WTC11 (cell line): ENCODE results near the gene TBCEL. TPM values are rescaled to one million over a fixed set of nuclear protein-coding genes. Genes with fewer than 3 reads are reported as not detected.
A peak's percentile ranks its signal among the peaks of the same experiment; 100 is the strongest.

Source experiments
- ATAC-seq: fragments of 200-7000 bp; cut with Tn5 transposase; 2 replicates; pipeline ENCODE4 v1.10.0; 2021; ENCODE audit warnings: mild to moderate bottlenecking, moderate library complexity
- CTCF ChIA-PET: fragments of 300-600 bp; sonication (Branson Sonifier 250); formaldehyde crosslinking; loops from one replicate; lab custom pipeline; 2021; ENCODE audit warnings: antibody characterized with exemption; lab: Charles Lee
- POLR2A ChIA-PET: fragments of 350-600 bp; sonication (Branson Sonifier 250); formaldehyde crosslinking; loops from one replicate; lab custom pipeline; 2021; ENCODE audit warnings: antibody characterized with exemption; lab: Charles Lee
- DNase-seq: peaks from one replicate; pipeline ENCODE4 v3.0.0; 2021; ENCODE audit warnings: low spot score
- H3K27ac Mint-ChIP-seq: 2 replicates; pipeline ENCODE4 v1.8.0; 2021; ENCODE audit warnings: mixed read lengths
- H3K27me3 Mint-ChIP-seq: 2 replicates; pipeline ENCODE4 v1.8.0; 2021; ENCODE audit warnings: low read depth, mild to moderate bottlenecking, moderate library complexity, mixed read lengths
- H3K36me3 Mint-ChIP-seq: 2 replicates; pipeline ENCODE4 v1.8.0; 2021; ENCODE audit warnings: mixed read lengths
- H3K4me1 Mint-ChIP-seq: 2 replicates; pipeline ENCODE4 v1.8.0; 2022; ENCODE audit warnings: mixed read lengths
- H3K4me3 Mint-ChIP-seq: 2 replicates; pipeline ENCODE4 v1.8.0; 2021; ENCODE audit warnings: mild to moderate bottlenecking, moderate library complexity, mixed read lengths
- H3K9me3 Mint-ChIP-seq: 2 replicates; pipeline ENCODE4 v1.8.0; 2021; ENCODE audit warnings: mixed read lengths
- CBFB ChIP-seq: sonication (generic); formaldehyde crosslinking; IDR thresholded peaks from 2 replicates; pipeline ENCODE4 v1.8.1; 2022; ENCODE audit warnings: mild to moderate bottlenecking, low read depth, missing genetic modification reagents
- FOXJ3 ChIP-seq: sonication (generic); formaldehyde crosslinking; IDR thresholded peaks from 2 replicates; pipeline ENCODE4 v1.9.0; 2021; ENCODE audit warnings: missing genetic modification reagents, mild to moderate bottlenecking, borderline replicate concordance
- FOXP1 ChIP-seq: sonication (generic); formaldehyde crosslinking; IDR thresholded peaks from 2 replicates; pipeline ENCODE4 v1.8.0; 2022; ENCODE audit warnings: missing genetic modification reagents, mild to moderate bottlenecking, moderate library complexity, borderline replicate concordance
- GTF2I ChIP-seq: fragments of 250-450 bp; sonication (Bioruptor Pico); conservative IDR thresholded peaks from 2 replicates; pipeline ENCODE4 v1.4.0; 2021; ENCODE audit warnings: mild to moderate bottlenecking
- NR1H2 ChIP-seq: sonication (generic); formaldehyde crosslinking; IDR thresholded peaks from 2 replicates; pipeline ENCODE4 v1.9.0; 2021; ENCODE audit warnings: mild to moderate bottlenecking, moderate library complexity, missing genetic modification reagents
- RORB ChIP-seq: fragments of 250-450 bp; sonication (Bioruptor Pico); IDR thresholded peaks from 2 replicates; pipeline ENCODE4 v1.9.0; 2021; ENCODE audit warnings: mild to moderate bottlenecking
- SMAD3 ChIP-seq: sonication (generic); formaldehyde crosslinking; IDR thresholded peaks from 2 replicates; pipeline ENCODE4 v1.8.0; 2022; ENCODE audit warnings: missing genetic modification reagents, mild to moderate bottlenecking, borderline replicate concordance
- SOX15 ChIP-seq: fragments of 250-450 bp; sonication (Bioruptor Pico); IDR thresholded peaks from 2 replicates; pipeline ENCODE4 v1.9.0; 2021; ENCODE audit warnings: mild to moderate bottlenecking
- TEAD4 ChIP-seq: sonication (generic); formaldehyde crosslinking; IDR thresholded peaks from 2 replicates; pipeline ENCODE4 v1.8.0; 2022; ENCODE audit warnings: mild to moderate bottlenecking, missing genetic modification reagents
- ZNF232 ChIP-seq: sonication (generic); formaldehyde crosslinking; IDR thresholded peaks from 2 replicates; pipeline ENCODE4 v1.8.0; 2022; ENCODE audit warnings: mild to moderate bottlenecking, missing genetic modification reagents
- ZNF532 ChIP-seq: fragments of 250-450 bp; sonication (Bioruptor Pico); IDR thresholded peaks from 2 replicates; pipeline ENCODE4 v1.9.0; 2021; ENCODE audit warnings: mild to moderate bottlenecking, borderline replicate concordance
- total RNA-seq: library from RNA; stranded (reverse); gene quantifications from 3 replicates; pipeline ENCODE4 v1.2.3, GENCODE V29; 2021
- TF ChIP-seq, protein P1 (sequence below): fragments of 250-450 bp; sonication (Bioruptor Pico); IDR thresholded peaks from 2 replicates; pipeline ENCODE4 v2.1.2; 2022; ENCODE audit warnings: mild to moderate bottlenecking, moderate library complexity
- TF ChIP-seq, protein P2 (sequence below): fragments of 250-450 bp; sonication (Bioruptor Pico); IDR thresholded peaks from 2 replicates; pipeline ENCODE4 v1.9.0; 2021; ENCODE audit warnings: mild to moderate bottlenecking
- TF ChIP-seq, protein P3 (sequence below): sonication (generic); formaldehyde crosslinking; IDR thresholded peaks from 2 replicates; pipeline ENCODE4 v1.8.0; 2023; ENCODE audit warnings: missing genetic modification reagents
- TF ChIP-seq, protein P4 (sequence below): sonication (generic); formaldehyde crosslinking; conservative IDR thresholded peaks from 2 replicates; pipeline ENCODE4 v1.8.1; 2023; ENCODE audit warnings: mild to moderate bottlenecking, low read depth, missing genetic modification reagents, moderate library complexity
- TF ChIP-seq, protein P5 (sequence below): sonication (generic); formaldehyde crosslinking; conservative IDR thresholded peaks from 2 replicates; pipeline ENCODE4 v1.8.1; 2022; ENCODE audit warnings: mild to moderate bottlenecking, missing genetic modification reagents
- TF ChIP-seq, protein P6 (sequence below): sonication (generic); formaldehyde crosslinking; IDR thresholded peaks from 2 replicates; pipeline ENCODE4 v1.8.1; 2023; ENCODE audit warnings: mild to moderate bottlenecking, missing genetic modification reagents
- TF ChIP-seq, protein P7 (sequence below): fragments of 250-450 bp; sonication (Bioruptor Pico); conservative IDR thresholded peaks from 2 replicates; pipeline ENCODE4 v1.9.0; 2021; ENCODE audit warnings: mild to moderate bottlenecking

Gene TBCEL
- total RNA-seq, 1 experiment from 2014 or later, result 9.5 TPM

- Mint-ChIP-seq H3K9me3 (no peaks in the 10 kb centered on the region), H3K27ac (no peak overlapping the region), H3K4me1 (no peaks in the 10 kb centered on the region), H3K36me3 (no peaks in the 10 kb centered on the region), H3K4me3 (no peak overlapping the region), H3K27me3 (no peaks in the 10 kb centered on the region)
- CTCF ChIA-PET, result interaction anchor here (0.6 to 1.3 kb wide), 2 partner anchors 14 to 62 kb away, joined by 4 to 5 read pairs; no protein-coding TSS in a partner anchor
- TF ChIP-seq, protein P1, sequence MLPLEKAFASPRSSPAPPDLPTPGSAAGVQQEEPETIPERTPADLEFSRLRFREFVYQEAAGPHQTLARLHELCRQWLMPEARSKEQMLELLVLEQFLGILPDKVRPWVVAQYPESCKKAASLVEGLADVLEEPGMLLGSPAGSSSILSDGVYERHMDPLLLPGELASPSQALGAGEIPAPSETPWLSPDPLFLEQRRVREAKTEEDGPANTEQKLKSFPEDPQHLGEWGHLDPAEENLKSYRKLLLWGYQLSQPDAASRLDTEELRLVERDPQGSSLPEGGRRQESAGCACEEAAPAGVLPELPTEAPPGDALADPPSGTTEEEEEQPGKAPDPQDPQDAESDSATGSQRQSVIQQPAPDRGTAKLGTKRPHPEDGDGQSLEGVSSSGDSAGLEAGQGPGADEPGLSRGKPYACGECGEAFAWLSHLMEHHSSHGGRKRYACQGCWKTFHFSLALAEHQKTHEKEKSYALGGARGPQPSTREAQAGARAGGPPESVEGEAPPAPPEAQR, result no peak
- TF ChIP-seq SOX15 (CRISPR knock-in tag), result no peak
- TF ChIP-seq CBFB (CRISPR knock-in tag), result no peak
- TF ChIP-seq, protein P2, sequence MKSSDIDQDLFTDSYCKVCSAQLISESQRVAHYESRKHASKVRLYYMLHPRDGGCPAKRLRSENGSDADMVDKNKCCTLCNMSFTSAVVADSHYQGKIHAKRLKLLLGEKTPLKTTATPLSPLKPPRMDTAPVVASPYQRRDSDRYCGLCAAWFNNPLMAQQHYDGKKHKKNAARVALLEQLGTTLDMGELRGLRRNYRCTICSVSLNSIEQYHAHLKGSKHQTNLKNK, result no peak
- TF ChIP-seq, protein P3, sequence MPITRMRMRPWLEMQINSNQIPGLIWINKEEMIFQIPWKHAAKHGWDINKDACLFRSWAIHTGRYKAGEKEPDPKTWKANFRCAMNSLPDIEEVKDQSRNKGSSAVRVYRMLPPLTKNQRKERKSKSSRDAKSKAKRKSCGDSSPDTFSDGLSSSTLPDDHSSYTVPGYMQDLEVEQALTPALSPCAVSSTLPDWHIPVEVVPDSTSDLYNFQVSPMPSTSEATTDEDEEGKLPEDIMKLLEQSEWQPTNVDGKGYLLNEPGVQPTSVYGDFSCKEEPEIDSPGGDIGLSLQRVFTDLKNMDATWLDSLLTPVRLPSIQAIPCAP, result no peak
- TF ChIP-seq, protein P4, sequence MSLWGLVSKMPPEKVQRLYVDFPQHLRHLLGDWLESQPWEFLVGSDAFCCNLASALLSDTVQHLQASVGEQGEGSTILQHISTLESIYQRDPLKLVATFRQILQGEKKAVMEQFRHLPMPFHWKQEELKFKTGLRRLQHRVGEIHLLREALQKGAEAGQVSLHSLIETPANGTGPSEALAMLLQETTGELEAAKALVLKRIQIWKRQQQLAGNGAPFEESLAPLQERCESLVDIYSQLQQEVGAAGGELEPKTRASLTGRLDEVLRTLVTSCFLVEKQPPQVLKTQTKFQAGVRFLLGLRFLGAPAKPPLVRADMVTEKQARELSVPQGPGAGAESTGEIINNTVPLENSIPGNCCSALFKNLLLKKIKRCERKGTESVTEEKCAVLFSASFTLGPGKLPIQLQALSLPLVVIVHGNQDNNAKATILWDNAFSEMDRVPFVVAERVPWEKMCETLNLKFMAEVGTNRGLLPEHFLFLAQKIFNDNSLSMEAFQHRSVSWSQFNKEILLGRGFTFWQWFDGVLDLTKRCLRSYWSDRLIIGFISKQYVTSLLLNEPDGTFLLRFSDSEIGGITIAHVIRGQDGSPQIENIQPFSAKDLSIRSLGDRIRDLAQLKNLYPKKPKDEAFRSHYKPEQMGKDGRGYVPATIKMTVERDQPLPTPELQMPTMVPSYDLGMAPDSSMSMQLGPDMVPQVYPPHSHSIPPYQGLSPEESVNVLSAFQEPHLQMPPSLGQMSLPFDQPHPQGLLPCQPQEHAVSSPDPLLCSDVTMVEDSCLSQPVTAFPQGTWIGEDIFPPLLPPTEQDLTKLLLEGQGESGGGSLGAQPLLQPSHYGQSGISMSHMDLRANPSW, result no peak
- TF ChIP-seq FOXJ3 (CRISPR knock-in tag), result no peak
- no peak for TF ChIP-seq NR1H2 (CRISPR knock-in tag)
- TF ChIP-seq FOXP1 (CRISPR knock-in tag), result no peak
- TF ChIP-seq, protein P5, sequence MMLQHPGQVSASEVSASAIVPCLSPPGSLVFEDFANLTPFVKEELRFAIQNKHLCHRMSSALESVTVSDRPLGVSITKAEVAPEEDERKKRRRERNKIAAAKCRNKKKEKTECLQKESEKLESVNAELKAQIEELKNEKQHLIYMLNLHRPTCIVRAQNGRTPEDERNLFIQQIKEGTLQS (CRISPR knock-in tag), result no peak
- POLR2A ChIA-PET, result no interaction called here
- ATAC-seq (peak; percentile 64), DNase-seq (no peak)
Observed at GRCh38 chr11:121132211-121132976, 108.5 kb downstream of the TBCEL start.

- Mint-ChIP-seq H3K36me3 (no peaks in the 10 kb centered on the region), H3K9me3 (no peaks in the 10 kb centered on the region), H3K4me3 (no peak overlapping the region), H3K27ac (no peak overlapping the region), H3K27me3 (no peaks in the 10 kb centered on the region), H3K4me1 (no peaks in the 10 kb centered on the region)
- no peak for ATAC-seq
- ChIA-PET POLR2A (no interaction called here), CTCF (interaction anchor here (1.3 kb wide), 1 partner anchor 31 kb away, joined by 6 read pairs; no protein-coding TSS in a partner anchor)
- no peak for DNase-seq
- TF ChIP-seq, protein P6, sequence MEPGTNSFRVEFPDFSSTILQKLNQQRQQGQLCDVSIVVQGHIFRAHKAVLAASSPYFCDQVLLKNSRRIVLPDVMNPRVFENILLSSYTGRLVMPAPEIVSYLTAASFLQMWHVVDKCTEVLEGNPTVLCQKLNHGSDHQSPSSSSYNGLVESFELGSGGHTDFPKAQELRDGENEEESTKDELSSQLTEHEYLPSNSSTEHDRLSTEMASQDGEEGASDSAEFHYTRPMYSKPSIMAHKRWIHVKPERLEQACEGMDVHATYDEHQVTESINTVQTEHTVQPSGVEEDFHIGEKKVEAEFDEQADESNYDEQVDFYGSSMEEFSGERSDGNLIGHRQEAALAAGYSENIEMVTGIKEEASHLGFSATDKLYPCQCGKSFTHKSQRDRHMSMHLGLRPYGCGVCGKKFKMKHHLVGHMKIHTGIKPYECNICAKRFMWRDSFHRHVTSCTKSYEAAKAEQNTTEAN, result no peak
- TF ChIP-seq GTF2I (CRISPR knock-in tag) (no peak), RORB (CRISPR knock-in tag) (no peak), SMAD3 (CRISPR knock-in tag) (no peak), ZNF532 (CRISPR knock-in tag) (no peak), TEAD4 (CRISPR knock-in tag) (no peak), ZNF232 (CRISPR knock-in tag) (no peak)
- TF ChIP-seq, protein P7, sequence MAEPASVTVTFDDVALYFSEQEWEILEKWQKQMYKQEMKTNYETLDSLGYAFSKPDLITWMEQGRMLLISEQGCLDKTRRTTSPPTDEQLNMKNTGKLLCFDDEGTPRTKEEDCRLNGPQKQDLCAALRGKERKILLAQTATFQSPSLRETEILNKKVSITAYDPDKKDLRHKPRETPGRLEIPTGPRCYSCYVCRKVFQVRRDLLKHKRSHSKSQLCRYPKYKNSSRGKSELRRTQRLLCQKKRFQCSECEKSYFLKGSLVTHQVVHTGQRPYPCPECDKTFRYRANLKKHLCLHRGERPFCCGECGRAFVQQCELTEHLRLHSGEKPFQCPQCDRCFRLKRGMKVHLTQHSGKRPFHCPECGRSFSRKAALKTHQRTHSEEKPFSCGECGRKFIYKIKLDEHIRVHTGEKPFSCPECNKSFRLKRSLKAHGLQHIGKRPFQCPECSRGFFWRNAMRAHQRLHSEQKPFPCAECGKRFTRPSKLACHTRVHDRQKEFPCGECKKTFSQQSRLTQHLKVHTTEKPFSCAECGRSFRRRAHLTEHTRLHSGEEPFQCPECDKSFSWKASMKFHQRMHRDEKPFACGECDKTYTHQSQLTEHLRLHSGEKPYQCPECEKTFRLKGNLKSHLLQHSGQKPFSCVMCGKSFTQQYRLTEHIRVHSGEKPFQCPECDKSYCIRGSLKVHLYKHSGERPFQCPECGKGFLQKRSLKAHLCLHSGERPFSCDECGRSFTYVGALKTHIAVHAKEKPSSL, result no peak
Observed at GRCh38 chr11:121134741-121135312, 110.9 kb downstream of the TBCEL start.
